ENCODE measurements around the gene CEP192. TPM values are rescaled to one million over a fixed set of nuclear protein-coding genes. Genes with fewer than 3 reads are reported as not detected.

Gene CEP192
- total and polyA plus RNA-seq, 2 of the 13 experiments (the other 11 are each of a cell fraction or from before 2014, with no cell fraction given), result 15.3 to 24.7 TPM

DNA sequence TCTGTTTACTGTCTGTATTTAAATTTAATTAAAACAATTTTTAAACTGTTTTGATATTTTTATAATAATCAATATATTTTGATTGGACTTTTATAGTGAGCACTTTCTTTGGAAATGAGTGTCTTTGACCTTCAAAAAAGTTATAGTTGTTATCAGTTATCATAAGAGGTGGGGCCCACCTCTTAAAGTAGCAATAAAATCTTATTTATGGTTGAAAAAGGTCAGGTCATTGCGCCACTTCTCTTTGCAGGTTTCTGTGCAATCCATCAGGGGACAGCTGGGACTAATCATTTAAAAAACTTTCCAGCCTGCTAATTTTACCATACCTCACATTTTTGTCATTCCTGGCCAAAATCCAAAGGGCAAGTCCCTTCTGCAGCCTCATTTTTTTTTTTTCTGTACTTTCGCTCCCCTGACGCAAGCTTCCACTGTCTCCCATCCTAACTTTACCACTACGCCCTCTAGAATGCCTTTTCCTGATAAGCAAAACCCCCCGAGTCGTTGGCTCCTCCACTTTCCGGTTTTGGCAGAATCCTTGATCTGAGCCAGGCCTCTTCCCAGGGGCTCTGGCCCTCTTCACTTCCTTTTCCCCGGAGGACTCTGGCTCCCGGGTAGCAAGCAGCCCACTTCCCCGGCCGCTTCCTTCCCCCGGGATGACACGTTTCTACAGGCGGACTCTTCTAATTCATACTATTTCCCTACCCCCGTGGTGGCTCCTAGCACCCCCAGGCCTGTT is 44.4 kb upstream of the CEP192 start (continued):
- TF ChIP-seq ZNF101 (CRISPR knock-in tag; IDR thresholded peaks at IDR 0.05; ENCODE audit: borderline replicate concordance, low read depth) (no peak), ZNF577 (CRISPR knock-in tag; IDR thresholded peaks at IDR 0.05; ENCODE audit: borderline replicate concordance, low read depth) (no peak), HNRNPUL1 (IDR thresholded peaks at IDR 0.05; ENCODE audit: low read depth, low read length) (no peak), DMAP1 (CRISPR knock-in tag; IDR thresholded peaks at IDR 0.05) (peak; percentile 78), HMGA1 (CRISPR knock-in tag; conservative IDR thresholded peaks at IDR 0.05) (no peak), ZNF547 (CRISPR knock-in tag; IDR thresholded peaks at IDR 0.05) (no peak), NAIF1 (CRISPR knock-in tag; IDR thresholded peaks at IDR 0.05; ENCODE audit: borderline replicate concordance) (0 out of 2 replicates have a peak, but pooled peaks have one; percentile 57), ZSCAN25 (CRISPR knock-in tag; IDR thresholded peaks at IDR 0.05) (no peak), ZC3H13 (CRISPR knock-in tag; IDR thresholded peaks at IDR 0.05) (no peak), ZNF879 (CRISPR knock-in tag; IDR thresholded peaks at IDR 0.05) (no peak), ZNF615 (CRISPR knock-in tag; IDR thresholded peaks at IDR 0.05; ENCODE audit: borderline replicate concordance) (no peak), HOXA5 (CRISPR knock-in tag; IDR thresholded peaks at IDR 0.05) (no peak), ZNF775 (CRISPR knock-in tag; IDR thresholded peaks at IDR 0.05; ENCODE audit: borderline replicate concordance) (0 out of 2 replicates have a peak, but pooled peaks have one; percentile 57), ZNF724P (CRISPR knock-in tag; IDR thresholded peaks at IDR 0.05; ENCODE audit: borderline replicate concordance) (no peak), ZNF329 (CRISPR knock-in tag; IDR thresholded peaks at IDR 0.05; ENCODE audit: low read depth) (no peak), ZFP82 (CRISPR knock-in tag; IDR thresholded peaks at IDR 0.05; ENCODE audit: borderline replicate concordance) (peak; percentile 76; the same call in 1 of the 2 replicates), FIP1L1 (IDR thresholded peaks at IDR 0.05; ENCODE audit: borderline replicate concordance, insufficient read depth, low read depth, low read length) (no peak), ZNF441 (CRISPR knock-in tag; IDR thresholded peaks at IDR 0.05; ENCODE audit: borderline replicate concordance) (no peak), ATRX (CRISPR knock-in tag; IDR thresholded peaks at IDR 0.05; ENCODE audit: borderline replicate concordance) (no peak), EEA1 (CRISPR knock-in tag; IDR thresholded peaks at IDR 0.05; ENCODE audit: borderline replicate concordance) (no peak), NCOR1 (IDR thresholded peaks at IDR 0.05; ENCODE audit: borderline replicate concordance, low read length) (peak; percentile 41; the same call in 1 of the 2 replicates)
- TF ChIP-seq, protein P1, sequence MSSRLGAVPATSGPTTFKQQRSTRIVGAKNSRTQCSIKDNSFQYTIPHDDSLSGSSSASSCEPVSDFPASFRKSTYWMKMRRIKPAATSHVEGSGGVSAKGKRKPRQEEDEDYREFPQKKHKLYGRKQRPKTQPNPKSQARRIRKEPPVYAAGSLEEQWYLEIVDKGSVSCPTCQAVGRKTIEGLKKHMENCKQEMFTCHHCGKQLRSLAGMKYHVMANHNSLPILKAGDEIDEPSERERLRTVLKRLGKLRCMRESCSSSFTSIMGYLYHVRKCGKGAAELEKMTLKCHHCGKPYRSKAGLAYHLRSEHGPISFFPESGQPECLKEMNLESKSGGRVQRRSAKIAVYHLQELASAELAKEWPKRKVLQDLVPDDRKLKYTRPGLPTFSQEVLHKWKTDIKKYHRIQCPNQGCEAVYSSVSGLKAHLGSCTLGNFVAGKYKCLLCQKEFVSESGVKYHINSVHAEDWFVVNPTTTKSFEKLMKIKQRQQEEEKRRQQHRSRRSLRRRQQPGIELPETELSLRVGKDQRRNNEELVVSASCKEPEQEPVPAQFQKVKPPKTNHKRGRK (CRISPR knock-in tag; IDR thresholded peaks at IDR 0.05), result no peak
- TF ChIP-seq, protein P2, sequence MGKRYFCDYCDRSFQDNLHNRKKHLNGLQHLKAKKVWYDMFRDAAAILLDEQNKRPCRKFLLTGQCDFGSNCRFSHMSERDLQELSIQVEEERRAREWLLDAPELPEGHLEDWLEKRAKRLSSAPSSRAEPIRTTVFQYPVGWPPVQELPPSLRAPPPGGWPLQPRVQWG (CRISPR knock-in tag; IDR thresholded peaks at IDR 0.05; ENCODE audit: borderline replicate concordance, low read depth), result no peak
- TF ChIP-seq, protein P3, sequence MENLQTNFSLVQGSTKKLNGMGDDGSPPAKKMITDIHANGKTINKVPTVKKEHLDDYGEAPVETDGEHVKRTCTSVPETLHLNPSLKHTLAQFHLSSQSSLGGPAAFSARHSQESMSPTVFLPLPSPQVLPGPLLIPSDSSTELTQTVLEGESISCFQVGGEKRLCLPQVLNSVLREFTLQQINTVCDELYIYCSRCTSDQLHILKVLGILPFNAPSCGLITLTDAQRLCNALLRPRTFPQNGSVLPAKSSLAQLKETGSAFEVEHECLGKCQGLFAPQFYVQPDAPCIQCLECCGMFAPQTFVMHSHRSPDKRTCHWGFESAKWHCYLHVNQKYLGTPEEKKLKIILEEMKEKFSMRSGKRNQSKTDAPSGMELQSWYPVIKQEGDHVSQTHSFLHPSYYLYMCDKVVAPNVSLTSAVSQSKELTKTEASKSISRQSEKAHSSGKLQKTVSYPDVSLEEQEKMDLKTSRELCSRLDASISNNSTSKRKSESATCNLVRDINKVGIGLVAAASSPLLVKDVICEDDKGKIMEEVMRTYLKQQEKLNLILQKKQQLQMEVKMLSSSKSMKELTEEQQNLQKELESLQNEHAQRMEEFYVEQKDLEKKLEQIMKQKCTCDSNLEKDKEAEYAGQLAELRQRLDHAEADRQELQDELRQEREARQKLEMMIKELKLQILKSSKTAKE (CRISPR knock-in tag; IDR thresholded peaks at IDR 0.05; ENCODE audit: borderline replicate concordance), result no peak
- TF ChIP-seq, protein P4, sequence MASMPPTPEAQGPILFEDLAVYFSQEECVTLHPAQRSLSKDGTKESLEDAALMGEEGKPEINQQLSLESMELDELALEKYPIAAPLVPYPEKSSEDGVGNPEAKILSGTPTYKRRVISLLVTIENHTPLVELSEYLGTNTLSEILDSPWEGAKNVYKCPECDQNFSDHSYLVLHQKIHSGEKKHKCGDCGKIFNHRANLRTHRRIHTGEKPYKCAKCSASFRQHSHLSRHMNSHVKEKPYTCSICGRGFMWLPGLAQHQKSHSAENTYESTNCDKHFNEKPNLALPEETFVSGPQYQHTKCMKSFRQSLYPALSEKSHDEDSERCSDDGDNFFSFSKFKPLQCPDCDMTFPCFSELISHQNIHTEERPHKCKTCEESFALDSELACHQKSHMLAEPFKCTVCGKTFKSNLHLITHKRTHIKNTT (CRISPR knock-in tag; IDR thresholded peaks at IDR 0.05), result no peak

Measured in HepG2 (cell line).